ENCODE measurements around the gene IGF1R.

The IGF1R gene

GRCh38 chr15:98896002-98896721 is 247.8 kb downstream of the IGF1R start:
- no peak for TF ChIP-seq CTCF (IDR thresholded peaks at IDR 0.05; ENCODE audit: borderline replicate concordance, insufficient read depth, low read depth, low read length)
- H3K4me3 ChIP-seq (ENCODE audit: low read depth, low read length) = no peak overlapping the region

DNA sequence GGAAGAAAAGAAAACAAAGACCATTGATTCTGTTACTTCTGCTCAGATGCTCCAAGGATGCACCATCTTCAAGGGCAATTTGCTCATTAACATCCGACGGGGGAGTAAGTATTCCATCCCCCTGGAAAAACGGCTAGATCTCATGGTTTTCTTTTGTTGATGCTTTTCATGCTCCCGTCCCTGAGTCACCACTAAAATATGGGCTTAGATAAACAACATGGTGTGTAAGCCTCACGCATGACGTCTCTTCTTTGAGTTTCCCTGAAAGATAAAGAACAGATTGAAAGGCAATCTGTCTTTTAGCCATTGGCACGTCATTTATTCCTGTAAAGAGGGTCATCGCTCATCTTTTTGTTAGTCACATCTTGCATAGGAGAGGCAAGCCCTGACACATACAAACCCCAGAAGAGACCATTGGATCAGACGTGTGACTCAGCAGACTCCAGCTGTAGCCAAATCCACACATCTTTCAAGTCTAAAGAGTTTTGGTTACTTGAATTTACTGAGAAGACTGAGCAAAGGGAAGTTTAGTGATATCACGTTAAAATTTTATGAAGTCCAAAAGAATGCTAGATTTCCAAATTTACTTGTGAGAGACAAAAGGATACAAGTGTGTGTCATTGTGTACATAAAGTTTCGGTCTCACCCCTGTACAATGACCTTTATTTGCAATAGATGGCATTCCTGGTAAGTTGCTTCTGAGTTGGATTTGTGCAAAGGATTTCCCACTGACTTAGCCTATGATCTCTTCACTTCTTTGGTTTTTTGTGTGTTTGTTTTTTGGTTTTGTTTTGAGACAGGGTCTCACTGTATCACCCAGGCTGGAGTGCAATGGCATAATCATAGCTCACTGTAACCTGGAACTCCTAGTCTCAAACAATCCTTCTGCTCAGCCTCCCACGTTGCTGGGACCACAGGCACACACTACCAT is 248.7 kb downstream of the IGF1R start:
- TF ChIP-seq CTCF (IDR thresholded peaks at IDR 0.05; ENCODE audit: borderline replicate concordance, insufficient read depth, low read depth, low read length) = no peak
- no peak overlapping the region for H3K4me3 ChIP-seq (ENCODE audit: low read depth, low read length)

DNA sequence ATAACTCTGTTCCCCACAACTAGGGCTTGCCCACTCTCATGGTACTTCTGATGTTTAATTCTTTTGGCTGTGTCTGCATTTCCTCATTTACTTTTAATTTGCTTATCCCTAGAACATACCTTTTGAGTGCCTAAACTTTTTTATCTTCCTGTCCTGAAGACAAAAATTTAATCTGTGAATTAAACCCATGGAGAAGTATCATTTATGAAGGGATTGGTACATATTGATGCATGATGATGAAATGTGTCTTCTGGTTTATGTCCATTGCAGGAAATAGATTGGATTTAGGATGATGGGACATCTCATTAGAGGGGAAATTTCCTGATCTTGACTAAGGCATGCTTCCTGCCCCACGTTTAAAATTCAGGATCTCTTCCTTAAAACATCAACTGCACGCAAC is 249.8 kb downstream of the IGF1R start:
- no peak overlapping the region for H3K4me3 ChIP-seq (ENCODE audit: low read depth, low read length)

GRCh38 chr15:98899272-98900021 is 251.1 kb downstream of the IGF1R start:
- no peak for TF ChIP-seq CTCF (IDR thresholded peaks at IDR 0.05; ENCODE audit: borderline replicate concordance, insufficient read depth, low read depth, low read length)

More for the DNA sequence above, 249.8 kb downstream of the IGF1R start:
- TF ChIP-seq CTCF (IDR thresholded peaks at IDR 0.05; ENCODE audit: borderline replicate concordance, insufficient read depth, low read depth, low read length) = no peak

DNA sequence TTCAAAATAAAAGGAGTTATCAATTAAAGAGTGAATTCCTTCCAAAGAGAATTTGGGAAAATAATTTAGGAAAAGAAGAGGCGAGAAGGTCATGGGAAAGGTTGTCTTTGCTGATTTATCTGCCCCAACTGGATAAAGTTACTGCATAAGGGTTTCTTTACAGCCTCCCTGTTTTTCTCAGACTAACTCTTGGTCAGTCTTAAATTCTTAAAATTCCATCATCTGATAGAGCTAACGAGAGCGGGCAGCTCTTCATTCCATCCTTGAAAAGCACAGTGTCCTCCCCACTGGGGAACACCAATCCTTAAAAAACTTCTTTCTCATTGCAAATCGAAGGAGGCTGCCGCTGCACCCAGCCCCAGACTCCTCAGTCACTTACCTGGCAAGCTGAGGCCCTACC is 252.0 kb downstream of the IGF1R start:
- no peak for TF ChIP-seq CTCF (IDR thresholded peaks at IDR 0.05; ENCODE audit: borderline replicate concordance, insufficient read depth, low read depth, low read length)
- H3K4me3 ChIP-seq (ENCODE audit: low read depth, low read length) = no peak overlapping the region

More at GRCh38 chr15:98899272-98900021, 251.1 kb downstream of the IGF1R start:
- no peak overlapping the region for H3K4me3 ChIP-seq (ENCODE audit: low read depth, low read length)

GRCh38 chr15:98901434-98902072 is 253.2 kb downstream of the IGF1R start:
- TF ChIP-seq CTCF (IDR thresholded peaks at IDR 0.05; ENCODE audit: borderline replicate concordance, insufficient read depth, low read depth, low read length) = no peak
- H3K4me3 ChIP-seq (ENCODE audit: low read depth, low read length) = no peak overlapping the region
